ENCODE results near the gene NANS.
"Not testable (repeated sequence)": the region's sequence is repeated elsewhere in the genome, so short reads cannot be mapped to it uniquely, and the experiment has no call there.

Gene NANS, protein sequence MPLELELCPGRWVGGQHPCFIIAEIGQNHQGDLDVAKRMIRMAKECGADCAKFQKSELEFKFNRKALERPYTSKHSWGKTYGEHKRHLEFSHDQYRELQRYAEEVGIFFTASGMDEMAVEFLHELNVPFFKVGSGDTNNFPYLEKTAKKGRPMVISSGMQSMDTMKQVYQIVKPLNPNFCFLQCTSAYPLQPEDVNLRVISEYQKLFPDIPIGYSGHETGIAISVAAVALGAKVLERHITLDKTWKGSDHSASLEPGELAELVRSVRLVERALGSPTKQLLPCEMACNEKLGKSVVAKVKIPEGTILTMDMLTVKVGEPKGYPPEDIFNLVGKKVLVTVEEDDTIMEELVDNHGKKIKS

GRCh38 chr9:98056269-98057137, at the start of gene NANS:
TSS of gene NANS (plus strand) at chr9:98056732. CDS start at chr9:98056809, 77 bp downstream.
- peak; percentile 86 for DNase-seq

GRCh38 chr9:98007251-98007928, 49.1 kb upstream of the NANS start:
- DNase-seq = no peak

- DNase-seq = no peak
Observed at GRCh38 chr9:98008764-98009163, 47.8 kb upstream of the NANS start.

DNA sequence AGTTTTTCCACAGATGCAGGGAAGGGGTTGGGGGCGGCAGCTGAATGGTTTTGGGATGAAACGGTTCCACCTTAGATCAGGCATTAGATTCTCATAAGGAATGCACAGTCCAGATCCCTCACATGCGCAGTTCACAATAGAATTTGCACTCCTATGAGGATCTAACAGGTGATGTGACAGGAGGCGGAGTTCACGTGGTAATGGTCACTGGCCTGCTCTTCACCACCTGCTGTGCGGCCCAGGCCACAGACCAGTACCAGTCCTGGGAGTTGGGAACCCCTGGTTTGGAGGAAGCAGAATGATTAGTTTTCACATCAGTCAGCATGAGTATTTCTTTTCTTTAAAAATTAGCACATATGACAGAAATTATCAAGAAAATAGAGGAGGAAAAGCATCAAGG, 47.1 kb upstream of the NANS start:
- no peak for DNase-seq

- DNase-seq = no peak
Observed at GRCh38 chr9:98009936-98010335, 46.6 kb upstream of the NANS start.

- no peak for DNase-seq
Observed at GRCh38 chr9:98010445-98010844, 46.1 kb upstream of the NANS start.

- DNase-seq = no peak
Observed at GRCh38 chr9:98011122-98011521, 45.4 kb upstream of the NANS start.

DNA sequence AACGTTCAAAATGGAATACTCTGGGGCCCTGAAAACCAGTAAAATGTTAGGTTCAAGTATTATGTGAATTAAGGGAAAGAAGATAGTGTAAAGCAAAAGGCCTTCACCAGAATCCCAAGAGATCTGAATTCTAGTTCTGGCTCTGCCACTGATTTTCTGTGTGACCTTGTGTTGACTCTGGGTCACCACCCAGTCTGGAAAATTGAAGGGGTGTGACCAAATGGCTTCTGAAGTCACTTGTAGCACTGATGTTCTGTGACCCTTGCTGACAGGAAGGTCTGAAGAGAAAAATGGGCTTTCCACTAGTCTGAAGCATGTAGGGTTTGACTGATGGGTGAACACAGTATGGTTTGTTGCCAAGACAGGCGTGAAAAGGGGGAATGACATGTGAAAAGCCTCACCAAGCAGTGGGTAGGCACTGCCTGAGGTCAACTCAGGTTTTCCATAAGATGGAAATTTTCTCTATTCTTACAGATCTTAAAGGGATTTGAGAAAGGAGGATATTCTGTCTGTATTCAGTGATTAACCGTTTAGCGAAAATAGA, 40.3 kb upstream of the NANS start:
- no peak for DNase-seq

- no peak for DNase-seq
Observed at GRCh38 chr9:98017306-98017705, 39.2 kb upstream of the NANS start.

DNA sequence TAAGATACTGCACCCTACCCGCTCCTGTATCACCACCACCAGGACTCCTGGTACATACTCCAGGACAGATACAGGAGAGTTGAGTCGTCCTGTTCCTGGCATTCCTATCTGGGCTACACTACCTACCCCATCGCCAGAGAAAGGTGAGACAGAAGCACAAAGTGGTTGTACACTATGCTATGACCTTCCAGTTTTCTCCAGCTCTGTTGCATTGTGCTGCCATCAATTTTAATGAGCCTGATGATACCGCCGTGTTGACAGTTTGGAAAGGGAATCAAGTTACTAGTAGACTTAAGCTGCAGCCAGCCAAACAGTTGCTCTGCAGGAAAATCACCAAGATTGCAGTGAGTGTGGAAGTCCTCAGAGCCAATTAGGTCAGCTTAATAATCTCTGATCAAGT, 38.2 kb upstream of the NANS start:
- DNase-seq = no peak

- no peak for DNase-seq
Observed at GRCh38 chr9:98019098-98019497, 37.4 kb upstream of the NANS start.

DNA sequence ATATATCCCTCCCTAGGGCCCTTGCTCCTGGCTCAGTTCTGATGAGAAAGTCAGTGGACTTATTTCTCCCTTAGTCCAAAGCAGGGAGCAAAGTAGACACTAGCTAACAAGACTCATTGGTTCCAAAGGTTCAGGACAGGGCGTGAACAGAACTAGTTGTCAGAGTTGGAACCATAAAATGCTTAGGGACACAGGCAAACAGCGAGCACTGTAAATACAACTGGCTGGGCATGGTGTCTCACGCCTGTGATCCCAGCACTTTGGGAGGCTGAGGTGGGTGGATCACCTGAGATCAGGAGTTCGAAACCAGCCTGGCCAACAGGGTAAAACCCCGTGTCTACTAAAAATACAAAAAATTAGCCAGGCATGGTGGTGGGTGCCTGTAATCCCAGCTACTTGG, 36.7 kb upstream of the NANS start:
- DNase-seq = not testable (repeated sequence)

DNA sequence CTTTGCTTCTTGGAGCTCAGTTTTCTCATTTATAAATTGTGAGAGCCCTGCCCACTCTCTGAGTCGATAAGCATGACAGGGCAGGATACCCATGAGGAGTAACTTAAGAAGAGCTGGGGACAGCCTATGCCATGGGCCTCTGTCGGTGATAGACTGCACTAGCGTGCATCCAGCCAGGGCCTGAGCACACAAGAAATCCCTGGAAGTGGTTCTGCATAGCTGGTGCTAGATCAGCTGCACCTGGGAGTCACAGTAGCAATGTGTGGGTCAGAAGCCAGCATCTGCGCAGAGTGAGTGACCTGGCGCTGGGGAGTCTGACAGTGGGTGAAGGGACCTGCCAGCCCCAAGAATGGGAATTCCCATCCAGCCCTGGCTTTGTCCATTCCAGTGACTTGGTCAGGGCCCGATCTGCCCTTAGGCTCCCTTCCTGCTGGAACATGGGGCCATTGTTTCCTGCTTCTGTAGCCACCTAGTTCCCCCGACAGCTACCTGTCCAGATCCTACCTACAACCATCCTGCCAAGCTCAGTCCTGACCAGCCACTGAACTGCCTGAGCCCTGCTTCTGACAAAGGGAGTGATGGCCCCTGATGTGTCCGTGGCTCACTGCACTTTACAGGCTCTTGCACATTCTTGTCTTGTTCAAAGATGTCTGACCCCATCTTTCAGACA, 35.9 kb upstream of the NANS start:
- no peak for DNase-seq

DNA sequence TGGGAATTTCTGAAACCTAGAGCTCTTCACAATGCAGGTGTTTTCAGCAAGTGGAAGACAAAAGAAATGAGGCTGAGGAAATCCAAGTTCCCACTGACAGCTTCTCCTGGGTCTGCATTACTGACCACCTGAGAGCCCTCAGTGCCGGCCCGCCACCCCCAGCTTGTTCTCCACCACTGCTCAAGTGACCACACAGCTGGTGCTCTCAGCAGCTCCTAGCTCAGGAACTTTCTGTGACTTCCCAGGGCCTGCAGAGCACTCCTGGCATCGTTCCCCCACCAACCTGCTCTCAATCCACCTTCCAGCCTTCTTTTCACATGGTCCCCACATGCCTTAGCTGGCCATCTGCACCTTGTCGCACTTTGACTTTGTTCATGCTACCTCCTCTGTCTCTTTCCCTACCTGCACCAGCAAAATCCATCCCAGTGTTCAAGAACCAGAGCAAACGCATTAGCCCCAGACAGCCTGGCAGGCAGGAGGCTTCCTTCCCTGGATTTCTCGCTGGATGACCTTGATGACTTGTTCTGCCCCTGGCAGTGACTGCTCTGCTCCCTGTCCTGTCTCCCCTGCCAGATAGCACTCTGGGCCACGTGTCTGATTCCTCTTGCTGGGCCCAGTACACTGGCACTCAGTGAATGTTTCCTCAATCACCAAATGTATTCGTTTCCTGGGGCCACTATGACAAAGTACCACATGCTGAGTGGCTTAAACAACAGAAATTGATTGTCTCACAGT, 35.1 kb upstream of the NANS start:
- DNase-seq = no peak

DNA sequence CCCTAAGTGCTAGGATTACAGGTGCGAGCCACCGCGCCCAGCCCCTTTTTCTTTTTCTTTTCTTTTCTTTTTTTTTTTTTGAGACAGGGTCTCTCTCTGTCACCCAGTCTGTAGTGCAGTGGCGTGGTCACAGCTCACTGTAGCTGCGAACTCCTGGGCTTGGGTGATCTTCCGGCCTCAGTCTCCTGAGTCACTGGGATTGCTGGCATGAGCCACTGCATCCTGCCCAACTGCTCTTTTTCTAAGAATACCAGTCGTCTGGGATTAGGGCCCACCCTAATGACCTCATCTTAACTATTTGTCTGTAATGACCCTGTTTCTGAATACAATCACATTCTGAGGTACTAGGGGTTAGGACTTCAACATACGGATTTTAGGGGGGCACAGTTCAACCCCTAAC, 34.1 kb upstream of the NANS start:
- DNase-seq = no peak

DNA sequence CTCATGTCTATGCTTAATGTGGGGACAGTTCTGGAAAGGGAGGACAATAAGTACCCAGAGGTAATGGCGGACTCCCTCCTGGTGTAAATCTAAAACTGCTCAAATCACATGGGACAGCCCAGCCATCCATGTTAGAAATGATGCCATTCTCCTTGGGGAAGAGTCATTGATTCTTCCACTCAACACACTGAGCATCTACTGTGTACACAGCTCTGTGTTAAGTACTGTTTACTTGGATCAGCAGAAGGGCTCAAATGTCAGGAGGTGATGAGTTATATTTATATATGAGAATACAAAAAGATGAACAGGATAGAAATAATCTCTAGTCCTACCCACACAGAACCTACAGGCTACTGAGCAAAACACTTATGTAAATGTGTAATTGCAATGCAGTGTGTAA, 31.8 kb upstream of the NANS start:
- DNase-seq = no peak

- DNase-seq = no peak
Observed at GRCh38 chr9:98031169-98031568, 25.4 kb upstream of the NANS start.

- DNase-seq = no peak
Observed at GRCh38 chr9:98031935-98032334, 24.6 kb upstream of the NANS start.

GRCh38 chr9:98034593-98035546, 21.7 kb upstream of the NANS start:
- peak; percentile 53 for DNase-seq

DNA sequence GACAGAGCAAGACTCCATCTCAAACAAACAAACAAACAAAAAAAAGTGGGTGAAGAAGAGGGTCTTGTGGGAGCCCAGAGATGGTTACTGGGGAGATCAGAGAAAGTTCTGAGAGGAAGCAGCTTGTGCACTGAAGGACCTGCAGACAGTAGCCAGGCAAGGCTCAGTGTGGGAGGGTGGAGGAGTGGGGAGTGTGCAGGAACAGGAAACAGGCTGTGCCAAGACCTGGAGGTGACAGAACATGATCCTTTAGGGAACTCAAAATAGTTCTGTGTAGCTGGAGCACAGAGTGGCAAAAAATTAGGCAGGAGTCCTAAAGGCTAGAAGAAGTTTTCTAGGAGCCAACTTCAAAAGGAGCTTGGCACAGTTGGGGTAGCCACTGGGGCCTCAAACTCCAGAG, 19.2 kb upstream of the NANS start:
- no peak for DNase-seq

DNA sequence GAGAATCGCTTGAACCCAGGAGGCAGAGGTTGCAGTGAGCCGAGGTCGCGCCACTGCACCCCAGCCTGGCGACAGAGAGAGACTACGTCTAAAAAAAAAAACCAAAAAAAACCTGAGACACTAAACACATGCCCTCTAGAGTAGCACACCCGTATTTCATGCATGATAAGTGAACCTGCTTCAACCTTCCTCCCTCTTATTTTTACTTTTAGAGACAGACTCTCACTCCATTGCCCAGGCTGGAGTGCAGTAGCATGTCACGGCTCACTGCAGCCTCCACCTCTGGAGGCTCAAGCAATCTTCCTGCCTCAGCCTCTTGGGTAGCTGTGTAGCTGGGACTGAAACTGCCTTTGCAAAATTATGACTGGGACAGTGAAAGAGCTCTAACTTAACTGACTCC, 17.6 kb upstream of the NANS start:
- DNase-seq = no peak

Measured in NCI-H774 (cell line).